LHCN-M2 (cell line): ENCODE measurements around the gene HOXA10. TPM values are rescaled to one million over a fixed set of nuclear protein-coding genes. Genes with fewer than 3 reads are reported as not detected.
A peak's percentile ranks its signal among the peaks of the same experiment; 100 is the strongest.

ENCODE experiments used
- DNase-seq: peaks from one replicate; pipeline ENCODE4 v3.0.0-alpha.2; 2012; ENCODE audit warnings: low read depth
- total RNA-seq: library from RNA; depleted of rRNA; stranded (reverse); fragments of >200 nt; gene quantifications from 2 replicates; pipeline ENCODE4 v1.2.3, GENCODE V29; 2014

Gene HOXA10
- total RNA-seq, 1 experiment from 2014 or later, result 13.2 TPM

GRCh38 chr7:27191833-27192545, 17.9 kb upstream of the HOXA10 start:
- no peak for DNase-seq

- DNase-seq, result no peak
Measured at GRCh38 chr7:27191161-27191731, 17.1 kb upstream of the HOXA10 start.

GRCh38 chr7:27189997-27190748, 16.1 kb upstream of the HOXA10 start:
- no peak for DNase-seq

- no peak for DNase-seq
Measured at GRCh38 chr7:27189295-27189996, 15.3 kb upstream of the HOXA10 start.

- DNase-seq, result no peak
Measured at GRCh38 chr7:27188386-27189294, 14.5 kb upstream of the HOXA10 start.

- no peak for DNase-seq
Measured at GRCh38 chr7:27187475-27188385, 13.6 kb upstream of the HOXA10 start.

- DNase-seq, result no peak
Measured at GRCh38 chr7:27186668-27187474, 12.8 kb upstream of the HOXA10 start.

- DNase-seq, result no peak
Measured at GRCh38 chr7:27185854-27186667, 11.9 kb upstream of the HOXA10 start.

- DNase-seq, result peak; percentile 48
Measured at GRCh38 chr7:27185013-27185853, 11.1 kb upstream of the HOXA10 start, which contains the start of gene HOXA11. TSS of gene HOXA11 (minus strand) at chr7:27185232. CDS start at chr7:27185144, 88 bp downstream.

- DNase-seq, result peak; percentile 66
Measured at GRCh38 chr7:27184337-27185012, 10.4 kb upstream of the HOXA10 start.

GRCh38 chr7:27183682-27184336, 9.7 kb upstream of the HOXA10 start:
- DNase-seq, result peak; percentile 55

GRCh38 chr7:27182861-27183681, 9.0 kb upstream of the HOXA10 start:
- no peak for DNase-seq

- no peak for DNase-seq
Measured at GRCh38 chr7:27182285-27182841, 8.2 kb upstream of the HOXA10 start.

GRCh38 chr7:27181795-27182275, 7.7 kb upstream of the HOXA10 start:
- DNase-seq, result no peak
